Neural progenitor cell (in vitro differentiated cells): ENCODE measurements around the gene RBFOX2. TPM values are rescaled to one million over a fixed set of nuclear protein-coding genes. Genes with fewer than 3 reads are reported as not detected.
"Not testable (repeated sequence)": the region's sequence is repeated elsewhere in the genome, so short reads cannot be mapped to it uniquely, and the experiment has no call there.

Experiments
- DNase-seq: peaks from one replicate; pipeline ENCODE4 v3.0.0-alpha.2; 2016; ENCODE audit warnings: low spot score
- H2AFZ ChIP-seq: fragments of 200-600 bp; sonication (generic); replicated peaks from 2 replicates; pipeline ENCODE4 v1.6.1; 2016; ENCODE audit warnings: antibody characterized with exemption
- H3F3A ChIP-seq: fragments of 200-600 bp; sonication (generic); 2 replicates; pipeline ENCODE4 v1.6.1; 2016; ENCODE audit warnings: antibody characterized with exemption, low read depth
- H3K27ac ChIP-seq: fragments of 200-600 bp; sonication (generic); 2 replicates; pipeline ENCODE4 v1.5.1; 2016; ENCODE audit warnings: mild to moderate bottlenecking
- H3K27me3 ChIP-seq: fragments of 200-600 bp; sonication (generic); 2 replicates; pipeline ENCODE4 v1.6.1; 2016; ENCODE audit warnings: mild to moderate bottlenecking, moderate library complexity
- H3K36me3 ChIP-seq: fragments of 200-600 bp; sonication (generic); 2 replicates; pipeline ENCODE4 v1.5.1; 2016
- H3K4me1 ChIP-seq: fragments of 200-600 bp; sonication (generic); 2 replicates; pipeline ENCODE4 v1.6.1; 2016; ENCODE audit warnings: mixed run types
- H3K4me2 ChIP-seq: fragments of 200-600 bp; sonication (generic); 2 replicates; pipeline ENCODE4 v1.6.1; 2016
- H3K4me3 ChIP-seq: fragments of 200-600 bp; sonication (generic); 2 replicates; pipeline ENCODE4 v1.5.1; 2016
- H3K79me2 ChIP-seq: fragments of 200-600 bp; sonication (generic); 2 replicates; pipeline ENCODE4 v1.6.1; 2016; ENCODE audit warnings: low read depth
- H3K9ac ChIP-seq: fragments of 200-600 bp; sonication (generic); 2 replicates; pipeline ENCODE4 v1.6.1; 2016
- H3K9me3 ChIP-seq: fragments of 200-600 bp; sonication (generic); 2 replicates; pipeline ENCODE4 v1.5.1; 2016; ENCODE audit warnings: low read depth
- H4K20me1 ChIP-seq: fragments of 200-600 bp; sonication (generic); 2 replicates; pipeline ENCODE4 v1.6.1; 2016; ENCODE audit warnings: low read depth
- H3K27ac Mint-ChIP-seq: 3 replicates; pipeline ENCODE4 v1.8.0; 2021; ENCODE audit warnings: mixed read lengths
- H3K27me3 Mint-ChIP-seq: 2 replicates; pipeline ENCODE4 v1.8.0; 2022; ENCODE audit warnings: low read depth, mild to moderate bottlenecking, inconsistent platforms, moderate library complexity, mixed read lengths; ENCODE audit not compliant: insufficient read depth
- H3K36me3 Mint-ChIP-seq: 3 replicates; pipeline ENCODE4 v1.8.0; 2021; ENCODE audit warnings: mixed read lengths
- H3K4me1 Mint-ChIP-seq: 3 replicates; pipeline ENCODE4 v1.8.0; 2021; ENCODE audit warnings: mixed read lengths
- H3K4me3 Mint-ChIP-seq: 3 replicates; pipeline ENCODE4 v1.8.0; 2021; ENCODE audit warnings: mild to moderate bottlenecking, moderate library complexity, mixed read lengths
- H3K9me3 Mint-ChIP-seq: 3 replicates; pipeline ENCODE4 v1.8.0; 2020; ENCODE audit warnings: mixed read lengths
- CTCF ChIP-seq: fragments of 200-600 bp; sonication (generic); IDR thresholded peaks from 2 replicates; pipeline ENCODE4 v1.5.1; 2017; ENCODE audit warnings: antibody characterized with exemption, mild to moderate bottlenecking
- EZH2 ChIP-seq: fragments of 200-600 bp; sonication (generic); IDR thresholded peaks from 2 replicates; pipeline ENCODE4 v1.6.1; 2017; ENCODE audit warnings: antibody characterized with exemption, mild to moderate bottlenecking, moderate library complexity
- EZH2phosphoT487 ChIP-seq: fragments of 200-600 bp; sonication (generic); IDR thresholded peaks from 2 replicates; pipeline ENCODE4 v1.6.1; 2017; ENCODE audit warnings: antibody characterized with exemption
- total RNA-seq: library from RNA; depleted of rRNA; stranded (reverse); fragments of >200 nt; gene quantifications from 2 replicates; pipeline ENCODE4 v1.2.3, GENCODE V29; 2015; ENCODE audit warnings: low replicate concordance

RBFOX2 gene
- total RNA-seq, 1 donor from 2014 or later, result 163 TPM

- H3K4me3 ChIP-seq, result no peak overlapping the region
- no peak overlapping the region for H3K9ac ChIP-seq
- peaks cover 16% of the 10 kb centered on the region for H4K20me1 ChIP-seq
- H3K9me3 Mint-ChIP-seq, result no peaks in the 10 kb centered on the region
- no peaks in the 10 kb centered on the region for H3K9me3 ChIP-seq
- H2AFZ ChIP-seq, result no peak overlapping the region
- H3K4me1 ChIP-seq, result peaks cover 4% of the 10 kb centered on the region
- H3K36me3 Mint-ChIP-seq, result peaks cover 1% of the 10 kb centered on the region
- no peak overlapping the region for H3K4me3 Mint-ChIP-seq
- no peak overlapping the region for H3K27ac ChIP-seq
- no peak overlapping the region for H3K27ac Mint-ChIP-seq
- peaks cover 68% of the 10 kb centered on the region for H3K79me2 ChIP-seq
- peaks cover 15% of the 10 kb centered on the region for H3K4me1 Mint-ChIP-seq
- H3F3A ChIP-seq, result no peaks in the 10 kb centered on the region
- DNase-seq, result no peak
- no peaks in the 10 kb centered on the region for H3K27me3 ChIP-seq
- TF ChIP-seq CTCF (no peak), EZH2phosphoT487 (no peak), EZH2 (no peak)
- no peaks in the 10 kb centered on the region for H3K27me3 Mint-ChIP-seq
- H3K36me3 ChIP-seq, result no peaks in the 10 kb centered on the region
- H3K4me2 ChIP-seq, result no peak overlapping the region
Observed at GRCh38 chr22:35795476-35795875, 233.1 kb downstream of the RBFOX2 start.

GRCh38 chr22:35792506-35792905 is 236.1 kb downstream of the RBFOX2 start:
- peaks cover 7% of the 10 kb centered on the region for H3K36me3 Mint-ChIP-seq
- no peaks in the 10 kb centered on the region for H3F3A ChIP-seq
- no peaks in the 10 kb centered on the region for H4K20me1 ChIP-seq
- no peaks in the 10 kb centered on the region for H3K27me3 Mint-ChIP-seq
- H3K9ac ChIP-seq, result no peak overlapping the region
- no peak for DNase-seq
- H3K27me3 ChIP-seq, result no peaks in the 10 kb centered on the region
- H3K4me1 Mint-ChIP-seq, result peaks cover 3% of the 10 kb centered on the region
- no peak for TF ChIP-seq CTCF
- TF ChIP-seq EZH2, result no peak
- TF ChIP-seq EZH2phosphoT487, result no peak
- H3K27ac ChIP-seq, result no peak overlapping the region
- H3K9me3 Mint-ChIP-seq, result no peaks in the 10 kb centered on the region
- no peak overlapping the region for H2AFZ ChIP-seq
- H3K27ac Mint-ChIP-seq, result no peak overlapping the region
- no peak overlapping the region for H3K4me3 Mint-ChIP-seq
- H3K9me3 ChIP-seq, result no peaks in the 10 kb centered on the region
- peaks cover 58% of the 10 kb centered on the region for H3K79me2 ChIP-seq
- no peak overlapping the region for H3K4me2 ChIP-seq
- H3K4me3 ChIP-seq, result no peak overlapping the region
- no peaks in the 10 kb centered on the region for H3K36me3 ChIP-seq
- H3K4me1 ChIP-seq, result no peaks in the 10 kb centered on the region

GRCh38 chr22:35791788-35792187 is 236.8 kb downstream of the RBFOX2 start:
- not testable (repeated sequence) for H3K4me1 ChIP-seq, H3K27ac Mint-ChIP-seq, H3K27me3 ChIP-seq, H3K27ac ChIP-seq, H3K36me3 ChIP-seq, H3K36me3 Mint-ChIP-seq, H2AFZ ChIP-seq, H3K4me3 Mint-ChIP-seq, H3K9me3 Mint-ChIP-seq, H3K4me2 ChIP-seq, H4K20me1 ChIP-seq, H3K9me3 ChIP-seq, H3K4me3 ChIP-seq, H3K4me1 Mint-ChIP-seq, H3F3A ChIP-seq, DNase-seq, H3K9ac ChIP-seq, H3K27me3 Mint-ChIP-seq
- peaks cover 57% of the 10 kb centered on the region for H3K79me2 ChIP-seq

- Mint-ChIP-seq H3K36me3 (peaks cover 16% of the 10 kb centered on the region), H3K27ac (no peak overlapping the region), H3K27me3 (peaks cover 4% of the 10 kb centered on the region), H3K4me1 (peaks cover 18% of the 10 kb centered on the region), H3K4me3 (no peak overlapping the region), H3K9me3 (no peaks in the 10 kb centered on the region)
- Histone ChIP-seq H3K4me1 (no peaks in the 10 kb centered on the region), H3K36me3 (no peaks in the 10 kb centered on the region), H3K4me2 (no peak overlapping the region), H3K27ac (no peak overlapping the region), H3K79me2 (peaks cover 51% of the 10 kb centered on the region), H4K20me1 (peaks cover 39% of the 10 kb centered on the region), H3K4me3 (no peak overlapping the region), H3K9me3 (no peaks in the 10 kb centered on the region), H2AFZ (no peak overlapping the region), H3F3A (no peaks in the 10 kb centered on the region), H3K27me3 (no peaks in the 10 kb centered on the region), H3K9ac (no peak overlapping the region)
- no peak for DNase-seq
- no peak for TF ChIP-seq EZH2
- TF ChIP-seq CTCF, result no peak
- TF ChIP-seq EZH2phosphoT487, result no peak
Observed at GRCh38 chr22:35785181-35785923, 243.3 kb downstream of the RBFOX2 start.
